Keratinocyte (primary cell): Measurements from ENCODE around the gene ADGRB3. TPM values are rescaled to one million over a fixed set of nuclear protein-coding genes. Genes with fewer than 3 reads are reported as not detected.

Experiments used
- DNase-seq: peaks from one replicate; pipeline ENCODE4 v3.0.0-alpha.2; 2011; ENCODE audit warnings: low read depth, missing footprints, low spot score
- FAIRE-seq: peaks from 2 replicates; lab custom pipeline; 2011; peaks lifted over from hg19 to GRCh38; lab: Jason Lieb, UNC
- H2AFZ ChIP-seq: 2 replicates; pipeline ENCODE4 v1.6.0; 2012; ENCODE audit warnings: low read length, control low read depth, inconsistent platforms; ENCODE audit not compliant: control insufficient read depth
- H3K27ac ChIP-seq: 2 replicates; pipeline ENCODE4 v1.5.1; 2011; ENCODE audit warnings: low read length; ENCODE audit not compliant: control insufficient read depth, insufficient read depth
- H3K27me3 ChIP-seq: 3 replicates; pipeline ENCODE4 v1.6.0; 2011; ENCODE audit warnings: low read length; ENCODE audit not compliant: control insufficient read depth, insufficient read depth; ENCODE audit errors: extremely low read depth
- H3K36me3 ChIP-seq, 2 experiments: 2 replicates in 1 of 2; 3 replicates in 1 of 2; pipeline ENCODE4 v1.5.1; 2011; ENCODE audit warnings: low read length in 2 of 2, mild to moderate bottlenecking in 1 of 2; ENCODE audit not compliant: control insufficient read depth in 2 of 2, insufficient read depth in 2 of 2; ENCODE audit errors: extremely low read depth in 1 of 2
- H3K4me1 ChIP-seq: 3 replicates; pipeline ENCODE4 v1.5.1; 2011; ENCODE audit warnings: low read length; ENCODE audit not compliant: control insufficient read depth, insufficient read depth; ENCODE audit errors: extremely low read depth
- H3K4me2 ChIP-seq: 3 replicates; pipeline ENCODE4 v1.6.0; 2011; ENCODE audit warnings: low read depth, low read length; ENCODE audit not compliant: control insufficient read depth, insufficient read depth; ENCODE audit errors: extremely low read depth
- H3K4me3 ChIP-seq, 3 experiments: fragments of 200-600 bp in 1 of 3; sonication (generic) in 1 of 3; 2 replicates in 2 of 3; 3 replicates in 1 of 3; pipeline ENCODE4 v1.5.1; 2011 to 2016; ENCODE audit warnings: low read length in 3 of 3, mild to moderate bottlenecking in 3 of 3, control low read depth in 2 of 3, inconsistent platforms in 1 of 3, low read depth in 1 of 3, mixed read lengths in 1 of 3, mixed run types in 1 of 3, moderate library complexity in 1 of 3; ENCODE audit not compliant: control insufficient read depth in 2 of 3, insufficient read depth in 2 of 3; ENCODE audit errors: extremely low read depth in 1 of 3
- H3K79me2 ChIP-seq: 2 replicates; pipeline ENCODE4 v1.6.0; 2012; ENCODE audit warnings: low read length; ENCODE audit not compliant: control insufficient read depth, insufficient read depth
- H3K9ac ChIP-seq: 3 replicates; pipeline ENCODE4 v1.6.0; 2011; ENCODE audit warnings: low read length; ENCODE audit not compliant: control insufficient read depth, insufficient read depth; ENCODE audit errors: extremely low read depth
- H3K9me1 ChIP-seq: 3 replicates; pipeline ENCODE4 v1.6.0; 2011; ENCODE audit warnings: low read length; ENCODE audit not compliant: control insufficient read depth, insufficient read depth; ENCODE audit errors: extremely low read depth
- H3K9me3 ChIP-seq: 2 replicates; pipeline ENCODE4 v1.5.1; 2012; ENCODE audit warnings: low read depth, low read length; ENCODE audit not compliant: control insufficient read depth
- H4K20me1 ChIP-seq: 3 replicates; pipeline ENCODE4 v1.6.0; 2011; ENCODE audit warnings: low read length; ENCODE audit not compliant: control insufficient read depth, insufficient read depth; ENCODE audit errors: extremely low read depth
- EZH2 ChIP-seq: IDR thresholded peaks from one replicate; pipeline ENCODE4 v1.6.1; 2012; ENCODE audit warnings: inconsistent platforms, mild to moderate bottlenecking, low read length, moderate library complexity
- dilution Hi-C: fragments of 300-500 bp; cut with MboI; formaldehyde crosslinking; loops from one replicate; pipeline ENCODE4 v1.7.0; 2020; ENCODE audit warnings: low sequenced_read_pairs; ENCODE audit not compliant: extremely low pct_ligation_motif_present
- polyA plus RNA-seq, 5 experiments: library from polyadenylated mRNA; depleted of rRNA in 3 of 5; stranded (reverse) in 3 of 5; stranded (forward) in 1 of 5; unstranded in 1 of 5; fragments of >200 nt; gene quantifications; 1 replicate in 1 of 5; 2 replicates in 3 of 5; 3 replicates in 1 of 5; pipeline versions ENCODE4 v1.2.1 to v1.2.3, GENCODE V29; 2011 to 2012; ENCODE audit warnings: missing spikeins in 2 of 5, low read depth in 1 of 5, low replicate concordance in 1 of 5
- TF ChIP-seq, protein P1 (sequence below), 3 experiments: IDR thresholded peaks in 1 of 3; conservative IDR thresholded peaks in 1 of 3; optimal IDR thresholded peaks in 1 of 3; 2 replicates in 2 of 3; 3 replicates in 1 of 3; pipeline versions ENCODE3 to v1.5.1; 2011; ENCODE audit warnings: low read length in 3 of 3, mild to moderate bottlenecking in 3 of 3, moderate library complexity in 2 of 3, control low read depth in 1 of 3, inconsistent platforms in 1 of 3; ENCODE audit not compliant: insufficient read depth in 2 of 3; ENCODE audit errors: extremely low read depth in 1 of 3

Gene ADGRB3
- polyA plus RNA-seq, 1 donor (not counting 4 experiments of a cell fraction or from before 2014, with no cell fraction given) = not detected

DNA sequence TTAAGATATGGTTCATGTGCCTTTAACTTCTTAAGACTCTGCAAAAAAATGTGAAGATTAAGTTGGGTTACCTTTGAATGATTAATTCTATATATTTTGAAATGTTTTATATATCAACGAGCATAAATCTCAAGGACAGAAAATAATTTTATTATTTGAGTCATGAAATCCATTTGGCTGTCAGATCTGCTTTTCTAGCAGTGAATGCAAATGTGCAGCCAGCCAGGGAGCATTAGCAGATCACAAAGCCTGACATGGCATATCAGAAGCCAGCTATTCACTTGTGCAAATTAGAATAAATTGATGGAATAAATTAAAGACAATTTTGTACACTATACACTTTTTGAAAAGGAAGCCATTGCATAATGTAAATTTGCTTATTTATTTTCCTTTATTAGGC is 424.3 kb downstream of the ADGRB3 start:
- no peak overlapping the region for H3K9ac ChIP-seq
- no peak for DNase-seq
- no peaks in the 10 kb centered on the region for H3K4me1 ChIP-seq
- no peaks in the 10 kb centered on the region for H3K27me3 ChIP-seq
- FAIRE-seq = no peak
- no peak overlapping the region for H3K4me2 ChIP-seq
- dilution Hi-C loops = no loop called here
- no peaks in the 10 kb centered on the region for H3K79me2 ChIP-seq
- H3K4me3 ChIP-seq = no peak overlapping the region
- H3K9me1 ChIP-seq = no peaks in the 10 kb centered on the region
- no peaks in the 10 kb centered on the region for H3K36me3 ChIP-seq
- H3K9me3 ChIP-seq = no peaks in the 10 kb centered on the region
- H3K27ac ChIP-seq = no peak overlapping the region
- H2AFZ ChIP-seq = no peak overlapping the region
- H4K20me1 ChIP-seq = no peaks in the 10 kb centered on the region
- TF ChIP-seq, protein P1, sequence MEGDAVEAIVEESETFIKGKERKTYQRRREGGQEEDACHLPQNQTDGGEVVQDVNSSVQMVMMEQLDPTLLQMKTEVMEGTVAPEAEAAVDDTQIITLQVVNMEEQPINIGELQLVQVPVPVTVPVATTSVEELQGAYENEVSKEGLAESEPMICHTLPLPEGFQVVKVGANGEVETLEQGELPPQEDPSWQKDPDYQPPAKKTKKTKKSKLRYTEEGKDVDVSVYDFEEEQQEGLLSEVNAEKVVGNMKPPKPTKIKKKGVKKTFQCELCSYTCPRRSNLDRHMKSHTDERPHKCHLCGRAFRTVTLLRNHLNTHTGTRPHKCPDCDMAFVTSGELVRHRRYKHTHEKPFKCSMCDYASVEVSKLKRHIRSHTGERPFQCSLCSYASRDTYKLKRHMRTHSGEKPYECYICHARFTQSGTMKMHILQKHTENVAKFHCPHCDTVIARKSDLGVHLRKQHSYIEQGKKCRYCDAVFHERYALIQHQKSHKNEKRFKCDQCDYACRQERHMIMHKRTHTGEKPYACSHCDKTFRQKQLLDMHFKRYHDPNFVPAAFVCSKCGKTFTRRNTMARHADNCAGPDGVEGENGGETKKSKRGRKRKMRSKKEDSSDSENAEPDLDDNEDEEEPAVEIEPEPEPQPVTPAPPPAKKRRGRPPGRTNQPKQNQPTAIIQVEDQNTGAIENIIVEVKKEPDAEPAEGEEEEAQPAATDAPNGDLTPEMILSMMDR (optimal IDR thresholded peaks at IDR 0.05 in 1 of 3, IDR thresholded peaks at IDR 0.05 in 1 of 3, conservative IDR thresholded peaks at IDR 0.05 in 1 of 3; ENCODE audit: extremely low read depth in 1 of 3, insufficient read depth in 2 of 3, low read length in 3 of 3) = no peak
- TF ChIP-seq EZH2 = no peak

- Histone ChIP-seq H3K27ac (no peak overlapping the region), H3K4me3 (no peak overlapping the region), H3K9me1 (no peaks in the 10 kb centered on the region), H3K4me1 (no peaks in the 10 kb centered on the region), H3K4me2 (no peak overlapping the region), H3K27me3 (no peaks in the 10 kb centered on the region), H4K20me1 (no peaks in the 10 kb centered on the region), H3K36me3 (no peaks in the 10 kb centered on the region), H2AFZ (no peak overlapping the region), H3K9ac (no peak overlapping the region), H3K9me3 (no peaks in the 10 kb centered on the region), H3K79me2 (no peaks in the 10 kb centered on the region)
- dilution Hi-C loops = no loop called here
- TF ChIP-seq EZH2 = no peak
- TF ChIP-seq, protein P1 (optimal IDR thresholded peaks at IDR 0.05 in 1 of 3, IDR thresholded peaks at IDR 0.05 in 1 of 3, conservative IDR thresholded peaks at IDR 0.05 in 1 of 3; ENCODE audit: extremely low read depth in 1 of 3, insufficient read depth in 2 of 3, low read length in 3 of 3) = no peak
- DNase-seq (no peak), FAIRE-seq (no peak)
Measured at GRCh38 chr6:69061066-69061465, 426.0 kb downstream of the ADGRB3 start.
